Activated CD4-positive, CD25-positive, alpha-beta regulatory T cell (primary cell): ENCODE results near the gene BRI3BP.
"Not testable (repeated sequence)": the region's sequence is repeated elsewhere in the genome, so short reads cannot be mapped to it uniquely, and the experiment has no call there.

Experiments used
- DNase-seq, 4 experiments: peaks; one replicate each; lab custom pipeline; 2025; lab: John Stamatoyannopoulos, UW

Gene BRI3BP

GRCh38 chr12:124972211-124972610 lies 21.2 kb upstream of the BRI3BP start:
- no peak for DNase-seq

- no peak for DNase-seq
These were observed 18.2 kb upstream of the BRI3BP start for GRCh38 chr12:124975276-124975675.

GRCh38 chr12:124976999-124977398 lies 16.4 kb upstream of the BRI3BP start:
- no peak for DNase-seq

GRCh38 chr12:124979568-124979967 lies 13.9 kb upstream of the BRI3BP start:
- no peak for DNase-seq

GRCh38 chr12:124980098-124980892 lies 13.2 kb upstream of the BRI3BP start:
- DNase-seq = no peak

GRCh38 chr12:124986876-124987275 lies 6.6 kb upstream of the BRI3BP start:
- DNase-seq = not testable (repeated sequence)

GRCh38 chr12:124992874-124993625 lies 395 bp upstream of the BRI3BP start:
- peak; percentile 51 to 63 (median 60) for DNase-seq

- no peak for DNase-seq
These were observed 1.1 kb downstream of the BRI3BP start for GRCh38 chr12:124994437-124994975.

- no peak for DNase-seq
These were observed 1.9 kb downstream of the BRI3BP start for GRCh38 chr12:124995200-124995961.

GRCh38 chr12:124998705-124999104 lies 5.3 kb downstream of the BRI3BP start:
- no peak for DNase-seq

- no peak for DNase-seq
These were observed 8.2 kb downstream of the BRI3BP start for GRCh38 chr12:125001636-125002035.

- DNase-seq = no peak
These were observed 9.6 kb downstream of the BRI3BP start for GRCh38 chr12:125003021-125003420.

GRCh38 chr12:125004621-125005020 lies 11.2 kb downstream of the BRI3BP start:
- no peak for DNase-seq

GRCh38 chr12:125005652-125006051 lies 12.2 kb downstream of the BRI3BP start:
- DNase-seq = no peak

- no peak for DNase-seq
These were observed 12.9 kb downstream of the BRI3BP start for GRCh38 chr12:125006365-125006764.

- no peak for DNase-seq
These were observed 20.5 kb downstream of the BRI3BP start for GRCh38 chr12:125013816-125014442.

- no peak for DNase-seq
These were observed 21.1 kb downstream of the BRI3BP start for GRCh38 chr12:125014526-125014925.

- DNase-seq = no peak
These were observed 22.4 kb downstream of the BRI3BP start for GRCh38 chr12:125015680-125016310.

GRCh38 chr12:125017801-125018200 lies 24.4 kb downstream of the BRI3BP start:
- DNase-seq = no peak

GRCh38 chr12:125018356-125018755 lies 24.9 kb downstream of the BRI3BP start:
- no peak for DNase-seq

GRCh38 chr12:125021096-125021495 lies 27.7 kb downstream of the BRI3BP start:
- no peak for DNase-seq
